ENCODE measurements around the gene LRRC61. TPM values are rescaled to one million over a fixed set of nuclear protein-coding genes. Genes with fewer than 3 reads are reported as not detected.
A peak's percentile ranks its signal among the peaks of the same experiment; 100 is the strongest.
"Not testable (repeated sequence)": the region's sequence is repeated elsewhere in the genome, so short reads cannot be mapped to it uniquely, and the experiment has no call there.

The LRRC61 gene
- total RNA-seq, 2 donors from 2014 or later: 10.8 to 22.3 TPM

- not testable (repeated sequence) for H3K9me3 Mint-ChIP-seq; ATAC-seq; DNase-seq (ENCODE audit: low spot score in 2 of 2); H3K27ac Mint-ChIP-seq; H3K36me3 Mint-ChIP-seq
These were observed 18.5 kb upstream of the LRRC61 start for GRCh38 chr7:150304499-150305258.

GRCh38 chr7:150305259-150305902 is 17.8 kb upstream of the LRRC61 start:
- not testable (repeated sequence) for H3K27ac Mint-ChIP-seq; ATAC-seq; H3K36me3 Mint-ChIP-seq; H3K9me3 Mint-ChIP-seq; DNase-seq (ENCODE audit: low spot score in 2 of 2)

- DNase-seq (ENCODE audit: low spot score in 2 of 2); ATAC-seq; H3K27ac Mint-ChIP-seq; H3K36me3 Mint-ChIP-seq; H3K9me3 Mint-ChIP-seq: not testable (repeated sequence)
These were observed 17.3 kb upstream of the LRRC61 start for GRCh38 chr7:150305903-150306284.

- H3K27ac Mint-ChIP-seq; ATAC-seq; H3K36me3 Mint-ChIP-seq; H3K9me3 Mint-ChIP-seq; DNase-seq (ENCODE audit: low spot score in 2 of 2): not testable (repeated sequence)
These were observed 16.8 kb upstream of the LRRC61 start for GRCh38 chr7:150306377-150306776.

- no peak overlapping the region for H3K27ac Mint-ChIP-seq
- H3K36me3 Mint-ChIP-seq: no peaks in the 10 kb centered on the region
- DNase-seq (ENCODE audit: low spot score in 2 of 2): no peak
- no peaks in the 10 kb centered on the region for H3K9me3 Mint-ChIP-seq
- no peak for ATAC-seq
These were observed 16.0 kb upstream of the LRRC61 start for GRCh38 chr7:150307129-150307528.

- Mint-ChIP-seq H3K27ac (no peak overlapping the region), H3K36me3 (no peaks in the 10 kb centered on the region), H3K9me3 (no peaks in the 10 kb centered on the region)
- ATAC-seq (no peak), DNase-seq (ENCODE audit: low spot score in 2 of 2) (no peak)
These were observed 15.3 kb upstream of the LRRC61 start for GRCh38 chr7:150307904-150308303.

GRCh38 chr7:150308575-150308974 is 14.6 kb upstream of the LRRC61 start:
- Mint-ChIP-seq H3K9me3 (no peaks in the 10 kb centered on the region), H3K36me3 (no peaks in the 10 kb centered on the region), H3K27ac (no peak overlapping the region)
- ATAC-seq (no peak), DNase-seq (ENCODE audit: low spot score in 2 of 2) (no peak)

GRCh38 chr7:150311146-150311545 is 12.0 kb upstream of the LRRC61 start:
- ATAC-seq (no peak), DNase-seq (ENCODE audit: low spot score in 2 of 2) (no peak)
- Mint-ChIP-seq H3K27ac (no peak overlapping the region), H3K9me3 (no peaks in the 10 kb centered on the region), H3K36me3 (no peaks in the 10 kb centered on the region)

- ATAC-seq (no peak), DNase-seq (ENCODE audit: low spot score in 2 of 2) (no peak)
- Mint-ChIP-seq H3K27ac (no peak overlapping the region), H3K36me3 (no peaks in the 10 kb centered on the region), H3K9me3 (no peaks in the 10 kb centered on the region)
These were observed 11.4 kb upstream of the LRRC61 start for GRCh38 chr7:150311711-150312110.

- not testable (repeated sequence) for H3K36me3 Mint-ChIP-seq; DNase-seq (ENCODE audit: low spot score in 2 of 2); H3K27ac Mint-ChIP-seq; ATAC-seq; H3K9me3 Mint-ChIP-seq
These were observed 10.3 kb upstream of the LRRC61 start for GRCh38 chr7:150312649-150313366.

- H3K36me3 Mint-ChIP-seq: no peaks in the 10 kb centered on the region
- DNase-seq (ENCODE audit: low spot score in 2 of 2): no peak
- no peak overlapping the region for H3K27ac Mint-ChIP-seq
- ATAC-seq: peak in 1 of 2 donors; percentile 35
- no peaks in the 10 kb centered on the region for H3K9me3 Mint-ChIP-seq
These were observed 9.8 kb upstream of the LRRC61 start for GRCh38 chr7:150313367-150313809.

- DNase-seq (ENCODE audit: low spot score in 2 of 2) (no peak), ATAC-seq (peak; percentile 24 to 66)
- Mint-ChIP-seq H3K36me3 (no peaks in the 10 kb centered on the region), H3K9me3 (no peaks in the 10 kb centered on the region), H3K27ac (no peak overlapping the region)
These were observed 9.3 kb upstream of the LRRC61 start for GRCh38 chr7:150313870-150314269.

- H3K36me3 Mint-ChIP-seq: peaks cover 0 to 1% of the 10 kb centered on the region in 2 donors
- no peaks in the 10 kb centered on the region for H3K9me3 Mint-ChIP-seq
- no peak for DNase-seq (ENCODE audit: low spot score in 2 of 2)
- no peak overlapping the region for H3K27ac Mint-ChIP-seq
- no peak for ATAC-seq
These were observed 8.4 kb upstream of the LRRC61 start for GRCh38 chr7:150314639-150315239.

- ATAC-seq; H3K36me3 Mint-ChIP-seq; H3K9me3 Mint-ChIP-seq; DNase-seq (ENCODE audit: low spot score in 2 of 2); H3K27ac Mint-ChIP-seq: not testable (repeated sequence)
These were observed 6.2 kb upstream of the LRRC61 start for GRCh38 chr7:150316987-150317386.

- ATAC-seq: no peak
- H3K9me3 Mint-ChIP-seq: no peaks in the 10 kb centered on the region
- H3K36me3 Mint-ChIP-seq: peaks cover 10 to 12% of the 10 kb centered on the region in 2 donors
- H3K27ac Mint-ChIP-seq: no peak overlapping the region
- DNase-seq (ENCODE audit: low spot score in 2 of 2): no peak
These were observed 5.3 kb upstream of the LRRC61 start for GRCh38 chr7:150317748-150318444.

GRCh38 chr7:150321788-150322113 is 1.4 kb upstream of the LRRC61 start:
- Mint-ChIP-seq H3K9me3 (no peaks in the 10 kb centered on the region), H3K36me3 (peaks cover 33 to 37% of the 10 kb centered on the region in 2 donors), H3K27ac (peak overlapping the region; percentile 99 to 100)
- DNase-seq (ENCODE audit: low spot score in 2 of 2) (no peak), ATAC-seq (no peak)

All from activated naive CD4-positive, alpha-beta T cell treated with anti-CD3 and anti-CD28 coated beads, Interleukin-2, amount 50 U/mL, for 72 hours (primary cell).